ENCODE data around the gene NTN5. TPM values are rescaled to one million over a fixed set of nuclear protein-coding genes. Genes with fewer than 3 reads are reported as not detected.

NTN5 gene
- total and polyA plus RNA-seq, 9 of the 15 experiments (the other 6 are each of a cell fraction or from before 2014, with no cell fraction given), result not detected

GRCh38 chr19:48617146-48617937 is 55.5 kb downstream of the NTN5 start (continued):
- TF ChIP-seq ZNF740 (CRISPR knock-in tag; IDR thresholded peaks at IDR 0.05), result peak; percentile 37; the same call in 1 of the 2 replicates
- TF ChIP-seq ZNF740 (tag; IDR thresholded peaks at IDR 0.05), result no peak

GRCh38 chr19:48616491-48617056 is 56.2 kb downstream of the NTN5 start:
- peaks cover 44% of the 10 kb centered on the region for H3K79me2 ChIP-seq (ENCODE audit: control insufficient read depth, insufficient read depth, low read length)
- peak overlapping the region; percentile 91 for H3K4me2 ChIP-seq (ENCODE audit: insufficient read depth, low read length)
- peak overlapping the region; percentile 94 for H3K9ac ChIP-seq (ENCODE audit: insufficient read depth in 1 of 2, low read depth in 2 of 2, low read length in 2 of 2)
- H3K4me3 ChIP-seq, result peak overlapping the region; percentile 64
- DNase-seq (ENCODE audit: extremely low read depth in 1 of 4, low spot score in 3 of 4) (peak in 1 of 4 experiments; percentile 14), ATAC-seq (no peak), FAIRE-seq (no peak)
- H3K9me3 ChIP-seq (replicated peaks; ENCODE audit: control insufficient read depth, insufficient read depth, low read depth, low read length), result no peaks in the 10 kb centered on the region
- no peak overlapping the region for H3K27ac ChIP-seq (ENCODE audit: extremely low read depth, low read depth, low read length)
- POLR2A ChIA-PET, result interaction anchor here (0.6 to 4.7 kb wide), 20 partner anchors 8 to 974 kb away, joined by 3 to 85 read pairs (median 4); partner anchors contain the start of gene SPACA4
- peaks cover 38% of the 10 kb centered on the region; the same call in 2 of the 3 replicates for H3K36me3 ChIP-seq (ENCODE audit: control insufficient read depth, insufficient read depth, low read length)
- in situ Hi-C loops (cut with MboI), result no loop called here
- peaks cover 37% of the 10 kb centered on the region for H4K20me1 ChIP-seq (replicated peaks; ENCODE audit: control insufficient read depth, insufficient read depth, low read length)
- peaks cover 30 to 60% of the 10 kb centered on the region in 2 experiments; a peak in 4 of 5 replicates for H3K4me1 ChIP-seq (replicated peaks in 1 of 2; ENCODE audit: control insufficient read depth in 2 of 2, insufficient read depth in 2 of 2, low read length in 2 of 2)
- no TSS peak for BruUV-seq (replicated peaks)
- CTCF ChIA-PET (ENCODE audit: low intra/inter-chr PET ratio), result no interaction called here
- peaks cover 11% of the 10 kb centered on the region for H3K9me1 ChIP-seq (ENCODE audit: control insufficient read depth, insufficient read depth, low read length)
- no peaks in the 10 kb centered on the region for H3K27me3 ChIP-seq (ENCODE audit: control insufficient read depth in 2 of 2, insufficient read depth in 2 of 2, low read length in 2 of 2)
- H2AFZ ChIP-seq (ENCODE audit: low read depth, low read length), result no peak overlapping the region
- WGBS (ENCODE audit: insufficient coverage, low coverage, missing lambda C conversion rate), result 62% methylated on average over 12 of the region's 12 CpGs
- intact Hi-C loops (cut with micrococcal nuclease), result no loop called here
- TF ChIP-seq RBFOX2 (IDR thresholded peaks at IDR 0.05; ENCODE audit: low read depth, low read length) (peak; percentile 72), TFAP4 (CRISPR knock-in tag; IDR thresholded peaks at IDR 0.05; ENCODE audit: borderline replicate concordance) (peak; percentile 4; the same call in 1 of the 2 replicates), TEAD2 (tag; IDR thresholded peaks at IDR 0.05) (no peak), ZNF780A (CRISPR knock-in tag; IDR thresholded peaks at IDR 0.05) (no peak), TGIF2 (CRISPR knock-in tag; IDR thresholded peaks at IDR 0.05) (no peak), ILK (tag; IDR thresholded peaks at IDR 0.05; ENCODE audit: borderline replicate concordance, low read depth) (no peak), PRPF4 (IDR thresholded peaks at IDR 0.05; ENCODE audit: insufficient read depth, low read depth, low read length, poor library complexity, severe bottlenecking) (no peak), RBM22 (IDR thresholded peaks at IDR 0.05; ENCODE audit: low read depth, low read length, poor library complexity, severe bottlenecking) (peak; percentile 37), HLTF (IDR thresholded peaks at IDR 0.05) (no peak), ETS2 (tag; IDR thresholded peaks at IDR 0.05; ENCODE audit: borderline replicate concordance, poor library complexity, severe bottlenecking) (no peak), POLR2H (tag; IDR thresholded peaks at IDR 0.05; ENCODE audit: low read depth) (0 out of 2 replicates have a peak, but pooled peaks have one; percentile 25), ZNF830 (CRISPR knock-in tag; IDR thresholded peaks at IDR 0.05) (no peak), POLR3A (IDR thresholded peaks at IDR 0.05; ENCODE audit: borderline replicate concordance, extremely low read depth, insufficient read depth, insufficient read length) (no peak), POLR2A (conservative IDR thresholded peaks at IDR 0.05) (0 out of 2 replicates have a peak, but pooled peaks have one; percentile 10)
